ENCODE results near the gene CAPN5. TPM values are rescaled to one million over a fixed set of nuclear protein-coding genes. Genes with fewer than 3 reads are reported as not detected.

CAPN5 gene
- polyA plus RNA-seq, 1 experiment = 18.4 TPM

GRCh38 chr11:77136074-77136473, 69.3 kb downstream of the CAPN5 start:
- ChIA-PET POLR2A (no interaction called here), CTCF (interaction anchor here (1.2 to 3.5 kb wide), 4 partner anchors 9 to 484 kb away, joined by 3 to 15 read pairs (median 4); no protein-coding TSS in a partner anchor)
- H3K27me3 ChIP-seq (ENCODE audit: control insufficient read depth, insufficient read depth, low read length) = peaks cover 2% of the 10 kb centered on the region
- DNase-seq (ENCODE audit: low read depth) = no peak
- no peak overlapping the region for H3K4me3 ChIP-seq (ENCODE audit: low read depth, low read length)
- no peaks in the 10 kb centered on the region for H3K36me3 ChIP-seq (ENCODE audit: control insufficient read depth, insufficient read depth, low read length)
- TF ChIP-seq CTCF (IDR thresholded peaks at IDR 0.05; ENCODE audit: insufficient read depth, low read depth, low read length) = no peak

DNA sequence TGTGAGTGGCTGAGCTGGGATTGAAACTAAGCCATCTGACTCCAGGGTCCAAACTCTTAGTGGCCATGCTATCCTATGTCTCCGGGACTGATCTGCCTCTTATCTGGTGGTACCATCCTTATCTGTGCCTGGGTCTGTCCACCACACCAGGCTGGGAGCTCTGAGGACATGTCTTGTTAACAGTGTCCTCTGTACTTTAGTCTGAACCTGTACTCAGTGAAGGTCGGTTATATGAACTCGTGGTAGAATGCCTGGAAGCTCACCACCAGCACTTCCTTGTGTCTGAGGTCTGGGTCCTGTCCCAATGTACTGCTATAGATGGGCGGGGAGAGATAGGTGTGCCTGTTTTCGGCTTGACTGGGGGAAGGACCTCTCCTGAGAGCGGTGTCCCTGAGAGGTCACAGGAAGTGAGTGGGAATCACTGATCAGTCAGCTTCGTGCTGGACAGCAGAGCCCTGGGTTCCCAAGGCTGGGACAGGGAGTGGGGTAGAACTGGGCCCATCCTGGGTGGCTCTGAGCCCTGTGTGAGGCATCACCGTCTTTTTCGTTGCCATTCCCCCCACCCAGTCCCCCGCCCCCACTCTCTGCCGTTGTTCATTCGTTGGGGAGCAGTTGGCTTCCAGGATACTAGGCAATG, 70.1 kb downstream of the CAPN5 start:
- no peak for DNase-seq (ENCODE audit: low read depth)
- Histone ChIP-seq H3K4me3 (ENCODE audit: low read depth, low read length) (no peak overlapping the region), H3K27me3 (ENCODE audit: control insufficient read depth, insufficient read depth, low read length) (peaks cover 2% of the 10 kb centered on the region), H3K36me3 (ENCODE audit: control insufficient read depth, insufficient read depth, low read length) (no peaks in the 10 kb centered on the region)
- TF ChIP-seq CTCF (IDR thresholded peaks at IDR 0.05; ENCODE audit: insufficient read depth, low read depth, low read length) = no peak
- CTCF ChIA-PET = interaction anchor here (0.9 to 3.5 kb wide), 5 partner anchors 10 to 483 kb away, joined by 3 to 15 read pairs (median 4); no protein-coding TSS in a partner anchor
- POLR2A ChIA-PET = no interaction called here

DNA sequence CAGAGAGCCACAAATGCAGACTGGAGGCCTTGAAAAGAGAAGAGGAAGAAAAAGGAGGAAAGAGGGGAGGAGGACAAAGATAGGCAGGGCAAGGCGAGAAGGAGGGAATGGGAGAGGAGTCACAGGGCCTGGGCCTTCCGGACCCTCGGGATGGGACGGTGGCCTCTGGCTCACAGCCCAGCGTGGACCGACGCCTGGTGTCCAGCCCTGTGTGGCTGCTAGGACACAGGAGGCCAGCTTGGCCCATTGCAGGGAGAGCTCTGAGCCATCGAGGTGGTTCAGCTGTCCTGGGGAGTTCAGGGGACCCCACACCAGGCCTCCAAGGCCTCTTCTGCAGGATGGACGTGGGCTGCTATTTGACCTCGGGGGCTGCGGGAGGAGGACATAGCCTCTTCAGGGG, 70.7 kb downstream of the CAPN5 start:
- DNase-seq (ENCODE audit: low read depth) = no peak
- CTCF ChIA-PET = interaction anchor here (0.9 to 3.5 kb wide), 3 partner anchors 10 to 482 kb away, joined by 3 to 15 read pairs (median 5); no protein-coding TSS in a partner anchor
- Histone ChIP-seq H3K4me3 (ENCODE audit: low read depth, low read length) (no peak overlapping the region), H3K36me3 (ENCODE audit: control insufficient read depth, insufficient read depth, low read length) (no peaks in the 10 kb centered on the region), H3K27me3 (ENCODE audit: control insufficient read depth, insufficient read depth, low read length) (peaks cover 2% of the 10 kb centered on the region)
- no peak for TF ChIP-seq CTCF (IDR thresholded peaks at IDR 0.05; ENCODE audit: insufficient read depth, low read depth, low read length)
- POLR2A ChIA-PET = no interaction called here

DNA sequence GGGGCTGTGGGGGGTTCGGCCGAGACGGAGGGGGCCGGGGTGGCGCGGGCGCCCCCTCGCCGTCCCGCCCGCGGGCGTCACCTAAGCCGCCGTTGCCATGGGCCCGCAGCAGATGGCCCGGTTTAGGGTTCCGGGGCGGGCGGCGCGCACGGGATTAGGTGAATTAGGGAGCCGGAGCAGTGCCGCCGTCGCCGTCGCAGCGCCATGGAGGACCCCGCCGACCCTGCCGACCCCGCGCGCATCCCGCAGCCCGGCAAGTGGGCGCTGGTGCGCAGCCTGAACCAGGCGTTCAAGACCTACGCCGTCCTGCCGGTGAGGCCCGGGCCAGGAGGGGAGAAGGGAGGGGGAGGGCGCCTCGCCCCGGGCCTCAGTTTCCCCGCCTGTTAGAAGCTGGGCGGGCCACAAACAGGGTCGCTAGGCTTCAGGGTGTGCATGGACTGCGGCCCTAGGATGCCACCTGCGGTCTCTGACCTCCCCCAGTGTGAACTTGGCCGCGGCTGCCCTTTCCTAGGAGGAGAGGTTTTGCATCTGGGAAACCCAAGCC, 71.4 kb downstream of the CAPN5 start:
- TF ChIP-seq CTCF (IDR thresholded peaks at IDR 0.05; ENCODE audit: insufficient read depth, low read depth, low read length) = no peak
- no peaks in the 10 kb centered on the region for H3K36me3 ChIP-seq (ENCODE audit: control insufficient read depth, insufficient read depth, low read length)
- peaks cover 3% of the 10 kb centered on the region for H3K27me3 ChIP-seq (ENCODE audit: control insufficient read depth, insufficient read depth, low read length)
- DNase-seq (ENCODE audit: low read depth) = no peak
- ChIA-PET POLR2A (no interaction called here), CTCF (interaction anchor here (3.5 kb wide), 1 partner anchor 11 kb away, joined by 15 read pairs; no protein-coding TSS in a partner anchor)
- no peak overlapping the region for H3K4me3 ChIP-seq (ENCODE audit: low read depth, low read length)

- H3K4me3 ChIP-seq (ENCODE audit: low read depth, low read length) = no peak overlapping the region
- TF ChIP-seq CTCF (IDR thresholded peaks at IDR 0.05; ENCODE audit: insufficient read depth, low read depth, low read length) = no peak
- CTCF ChIA-PET = interaction anchor here (2.8 to 3.2 kb wide), 2 partner anchors 12 to 48 kb away, joined by 9 to 30 read pairs; partner anchors contain the start of gene MYO7A
- H3K27me3 ChIP-seq (ENCODE audit: control insufficient read depth, insufficient read depth, low read length) = peaks cover 3% of the 10 kb centered on the region
- POLR2A ChIA-PET = interaction anchor here (0.6 kb wide), 1 partner anchor 29 kb away, joined by 4 read pairs; no protein-coding TSS in a partner anchor
- no peaks in the 10 kb centered on the region for H3K36me3 ChIP-seq (ENCODE audit: control insufficient read depth, insufficient read depth, low read length)
- DNase-seq (ENCODE audit: low read depth) = no peak
These were observed 72.4 kb downstream of the CAPN5 start for GRCh38 chr11:77139201-77139600.
